ENCODE results near the gene TMEM167B.

TMEM167B gene

GRCh38 chr1:109080441-109081082 is 10.0 kb upstream of the TMEM167B start:
- no peak for DNase-seq (ENCODE audit: low read depth in 2 of 2)

DNA sequence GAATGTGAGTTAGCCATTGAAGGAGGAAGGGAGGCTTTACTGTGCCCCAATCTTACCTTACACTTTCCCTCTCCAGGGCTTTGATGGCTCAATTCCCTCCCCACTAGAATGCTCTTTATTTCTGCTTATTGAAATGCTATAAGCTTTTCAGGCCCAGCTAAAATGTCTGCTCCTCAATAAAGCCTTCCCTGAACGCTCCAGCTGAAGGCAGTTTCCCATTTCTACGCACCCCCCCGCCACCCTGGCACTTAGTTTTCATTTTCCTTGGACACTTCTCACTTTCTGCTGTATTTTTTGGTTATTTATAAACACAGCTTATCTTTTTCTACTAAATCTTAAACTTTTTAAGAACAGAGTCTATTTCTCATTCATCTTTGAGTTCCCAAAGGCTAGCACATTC is 7.1 kb upstream of the TMEM167B start:
- no peak for DNase-seq (ENCODE audit: low read depth in 2 of 2)

DNA sequence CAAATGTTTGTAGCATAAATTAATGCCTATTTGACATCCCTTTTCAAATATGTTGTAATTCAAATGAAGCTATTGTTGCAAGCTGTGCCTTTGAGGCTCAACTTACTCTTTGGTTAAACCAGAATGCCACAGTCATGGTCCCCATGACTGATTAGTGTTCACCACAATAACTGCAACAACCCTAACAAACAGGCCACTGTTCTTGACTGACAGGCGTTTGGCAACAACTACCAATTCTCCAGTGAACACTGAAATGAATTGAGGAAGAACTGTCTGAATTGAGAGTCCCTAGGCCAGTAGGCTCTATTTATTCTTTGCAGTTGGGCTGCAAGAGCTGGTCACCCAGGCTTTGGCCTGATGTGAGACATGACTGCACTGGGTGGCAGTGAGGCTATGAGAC is 6.6 kb upstream of the TMEM167B start:
- no peak for DNase-seq (ENCODE audit: low read depth in 2 of 2)

DNA sequence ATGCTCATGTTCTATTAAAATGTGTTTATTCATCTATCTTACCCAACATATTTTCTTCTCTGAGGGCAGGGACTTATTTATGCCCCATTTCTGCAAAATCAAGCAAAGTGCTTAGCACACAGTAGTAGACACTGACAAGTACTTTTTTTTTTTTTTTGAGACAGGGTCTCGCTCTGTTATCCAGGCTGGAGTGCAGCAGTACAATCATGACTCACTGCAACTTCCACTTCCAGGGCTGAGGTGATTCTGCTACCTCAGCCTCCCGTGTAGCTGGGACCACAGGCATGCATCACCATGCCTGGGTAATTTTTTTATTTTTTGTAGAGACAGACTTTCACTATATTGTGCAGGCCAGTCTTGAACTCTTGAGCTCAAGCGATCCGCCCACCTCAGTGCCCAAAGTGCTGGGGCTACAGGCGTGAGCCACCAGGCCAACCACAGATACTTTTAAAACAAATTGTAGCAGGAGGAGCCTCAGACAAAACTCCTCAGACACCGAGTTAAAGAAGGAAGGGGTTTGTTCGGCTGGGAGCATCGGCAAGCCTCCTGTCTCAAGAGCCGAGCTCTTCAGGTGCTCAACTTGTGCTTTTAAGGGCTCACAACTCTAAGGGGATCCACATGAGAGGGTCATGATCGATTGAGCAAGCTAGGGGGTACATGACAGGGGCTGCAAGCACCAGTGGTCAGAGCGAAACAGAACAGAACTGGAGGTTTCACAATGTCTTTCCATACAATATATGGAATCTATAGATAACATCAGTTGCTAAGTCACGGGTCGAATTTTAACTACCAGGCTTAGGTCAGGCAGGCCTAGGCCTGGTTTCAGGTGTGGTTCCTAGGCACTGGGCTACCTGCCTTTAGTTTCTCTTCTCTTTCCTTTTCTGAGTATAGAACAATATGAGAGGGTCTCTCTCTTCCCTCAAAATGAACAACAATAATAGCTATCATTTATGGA is 5.7 kb upstream of the TMEM167B start:
- DNase-seq (ENCODE audit: low read depth in 2 of 2), result no peak

GRCh38 chr1:109089242-109090015 is 1.1 kb upstream of the TMEM167B start:
- DNase-seq (ENCODE audit: low read depth in 2 of 2), result no peak

DNA sequence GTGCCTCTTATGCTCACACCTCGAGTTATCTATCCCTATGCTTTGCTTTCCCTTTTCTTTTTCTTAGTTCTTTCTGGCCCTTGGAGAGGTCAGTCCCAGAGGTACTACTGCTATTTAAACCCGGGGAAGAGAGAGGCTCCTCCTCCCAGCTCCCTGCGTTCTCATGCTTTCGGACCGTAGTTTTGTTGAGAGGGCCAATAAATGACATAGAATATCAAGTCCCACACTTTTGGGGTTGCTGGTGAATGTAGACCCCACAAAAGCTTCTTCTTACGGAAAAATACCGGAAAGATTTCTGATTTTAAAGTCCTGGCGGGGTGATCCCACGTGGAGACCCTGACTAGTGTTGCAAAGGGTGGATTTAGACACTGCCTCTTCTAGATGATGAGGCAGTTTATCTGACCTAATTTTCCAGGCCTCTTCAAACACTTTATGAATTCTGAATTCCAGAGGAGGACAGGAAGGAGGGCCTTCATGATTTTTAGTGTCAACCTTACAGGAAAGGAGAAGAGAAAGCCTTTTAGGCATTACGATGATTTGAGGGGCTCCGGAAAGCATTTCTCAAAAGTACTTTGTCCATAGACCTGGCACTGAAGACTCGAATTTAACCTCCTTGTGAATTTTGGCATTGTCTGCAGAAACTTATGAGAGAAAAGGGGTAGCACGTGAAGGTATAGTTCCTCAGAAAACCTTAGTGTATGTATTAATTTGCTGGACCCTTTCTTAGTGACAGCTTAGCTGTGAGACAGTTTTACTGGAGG is 694 bp downstream of the TMEM167B start:
- no peak for DNase-seq (ENCODE audit: low read depth in 2 of 2)

GRCh38 chr1:109091839-109092193 is 1.3 kb downstream of the TMEM167B start:
- DNase-seq (ENCODE audit: low read depth in 2 of 2), result no peak

GRCh38 chr1:109094377-109094803 is 3.8 kb downstream of the TMEM167B start:
- no peak for DNase-seq (ENCODE audit: low read depth in 2 of 2)

GRCh38 chr1:109094871-109095270 is 4.3 kb downstream of the TMEM167B start:
- DNase-seq (ENCODE audit: low read depth in 2 of 2), result no peak

GRCh38 chr1:109095631-109096030 is 5.1 kb downstream of the TMEM167B start:
- no peak for DNase-seq (ENCODE audit: low read depth in 2 of 2)

DNA sequence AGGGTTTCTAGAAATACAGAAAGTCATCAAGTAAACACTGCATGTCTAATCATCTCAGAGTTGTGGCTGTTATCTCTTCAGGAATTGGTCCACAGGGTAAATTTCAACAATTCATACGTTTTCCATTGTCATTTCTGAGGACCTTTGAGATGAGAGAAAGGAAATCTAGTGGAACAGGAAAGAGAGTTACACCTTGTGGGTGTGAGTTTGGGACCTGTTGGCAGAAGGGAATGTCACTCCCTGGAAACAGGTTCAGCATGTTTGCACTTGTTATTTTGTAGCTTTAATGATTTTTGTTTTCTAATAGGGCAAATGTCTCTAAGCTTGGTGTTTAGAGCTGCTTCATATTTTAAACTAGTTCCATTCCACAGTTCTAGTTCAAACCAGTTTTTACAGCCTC is 5.6 kb downstream of the TMEM167B start:
- DNase-seq (ENCODE audit: low read depth in 2 of 2), result no peak

DNA sequence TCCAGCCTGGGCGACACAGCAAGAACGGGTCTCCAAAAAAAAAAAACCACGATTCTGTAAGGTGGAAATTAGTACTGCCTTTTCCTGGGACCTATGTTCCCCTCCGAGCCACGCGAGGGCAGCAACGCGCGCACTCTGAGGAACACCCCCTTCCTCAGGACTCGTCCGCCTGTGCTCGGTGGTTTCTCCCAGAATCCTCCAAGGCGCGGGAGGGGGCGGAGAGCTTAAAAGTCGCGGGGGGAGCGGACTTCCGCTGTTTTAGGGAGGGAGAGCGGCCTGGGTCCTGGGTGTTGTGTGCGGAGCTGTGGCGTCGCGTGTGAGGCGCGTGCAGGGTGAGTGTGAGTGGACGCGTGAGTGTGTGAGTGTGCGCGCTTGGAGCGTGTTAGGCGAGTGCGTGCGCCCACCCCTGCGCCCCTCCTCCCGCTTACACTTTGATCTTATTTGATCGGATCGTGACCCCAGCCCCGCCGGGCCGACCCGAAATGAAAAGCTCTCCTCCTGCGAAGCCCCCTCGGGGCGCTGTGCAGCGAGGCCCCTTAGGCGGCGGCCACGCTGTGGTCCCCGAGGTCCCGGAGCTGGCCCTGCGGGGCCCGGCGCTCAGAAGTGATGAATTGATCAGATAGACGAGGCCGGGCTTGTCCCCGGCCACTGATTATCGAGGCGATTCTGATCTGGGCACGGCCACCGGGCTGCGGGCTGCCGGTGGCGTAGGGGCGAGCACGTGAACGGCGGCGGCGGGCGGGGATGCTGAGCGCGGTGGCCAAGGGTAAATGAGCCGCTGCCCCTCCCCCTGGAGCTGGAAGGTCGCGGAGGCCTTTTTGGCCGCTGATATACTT is 9.6 kb downstream of the TMEM167B start:
- DNase-seq (ENCODE audit: low read depth in 2 of 2), result peak; percentile 93 to 94

- DNase-seq (ENCODE audit: low read depth in 2 of 2), result no peak
Observed at GRCh38 chr1:109104364-109105151, 14.0 kb downstream of the TMEM167B start.

GRCh38 chr1:109105881-109106280 is 15.3 kb downstream of the TMEM167B start:
- DNase-seq (ENCODE audit: low read depth in 2 of 2), result no peak

GRCh38 chr1:109107785-109108184 is 17.2 kb downstream of the TMEM167B start:
- DNase-seq (ENCODE audit: low read depth in 2 of 2), result no peak

DNA sequence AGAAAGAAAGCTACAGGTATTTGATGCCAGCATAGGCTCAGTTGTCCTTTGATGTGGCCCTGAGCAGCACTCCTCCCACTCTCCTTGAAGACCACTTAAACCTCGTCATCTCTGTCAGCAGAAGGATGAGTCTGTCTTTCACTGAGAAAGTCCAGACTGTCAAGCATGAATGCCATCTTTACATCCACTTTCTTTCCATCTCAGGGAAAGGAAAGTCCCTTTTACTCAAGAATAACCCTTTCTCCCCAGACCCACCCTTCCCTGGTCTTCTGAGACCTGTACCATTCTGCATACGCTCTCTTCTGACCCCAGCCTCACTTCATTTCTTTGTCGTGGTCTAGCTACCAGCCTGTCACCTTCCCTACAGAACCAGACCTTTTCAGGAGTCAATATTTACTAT is 19.3 kb downstream of the TMEM167B start:
- DNase-seq (ENCODE audit: low read depth in 2 of 2), result no peak

- no peak for DNase-seq (ENCODE audit: low read depth in 2 of 2)
Observed at GRCh38 chr1:109111386-109112055, 21.0 kb downstream of the TMEM167B start.

DNA sequence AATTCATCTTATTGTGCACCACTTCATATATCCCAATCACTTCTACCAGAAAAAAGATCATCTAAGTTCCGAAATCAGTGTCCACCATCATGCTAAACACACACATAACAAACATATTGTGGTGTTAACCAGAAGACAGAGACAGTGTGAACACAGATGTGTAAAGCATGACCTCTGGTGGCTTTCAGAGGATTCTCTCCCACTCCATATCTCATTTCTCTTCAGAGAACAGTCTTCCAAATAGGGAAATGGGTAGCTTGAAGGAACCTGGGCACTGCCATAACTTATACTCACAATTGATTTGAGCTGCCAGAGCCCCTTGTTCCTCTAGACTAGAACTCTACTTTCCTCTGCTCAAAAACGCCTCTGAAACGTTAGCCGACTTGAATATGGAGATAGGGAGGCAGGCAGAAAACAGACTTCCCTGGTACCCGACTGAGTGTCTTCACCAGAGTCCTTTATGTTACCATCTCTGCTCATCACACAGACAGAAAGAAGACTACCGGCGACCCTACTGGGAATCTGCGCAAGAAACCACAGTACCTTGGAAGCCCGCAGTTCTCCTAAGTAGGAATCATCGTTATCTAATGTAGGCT is 21.6 kb downstream of the TMEM167B start:
- DNase-seq (ENCODE audit: low read depth in 2 of 2), result no peak

Measured in stimulated activated CD8-positive, alpha-beta memory T cell treated with anti-CD3 and anti-CD28 coated beads, Interleukin-7, amount 100 ng/mL, for 1 hour (primary cell).